Immature natural killer cell (primary cell): ENCODE data around the gene PYGL. TPM values are rescaled to one million over a fixed set of nuclear protein-coding genes. Genes with fewer than 3 reads are reported as not detected.
A peak's percentile ranks its signal among the peaks of the same experiment; 100 is the strongest.
"Not testable (repeated sequence)": the region's sequence is repeated elsewhere in the genome, so short reads cannot be mapped to it uniquely, and the experiment has no call there.

Experiments
- DNase-seq, 3 donors: peaks; one replicate each; pipeline ENCODE4 v3.0.0; 2022; ENCODE audit warnings: mixed read lengths in 1 of 3
- H3K27ac Mint-ChIP-seq, 6 donors: one replicate each; pipeline ENCODE4 v1.8.0; 2020; ENCODE audit warnings: mixed read lengths in 6 of 6, mild to moderate bottlenecking in 5 of 6, inconsistent platforms in 4 of 6, moderate library complexity in 3 of 6
- H3K27me3 Mint-ChIP-seq, 3 donors: one replicate each; pipeline ENCODE4 v1.8.0; 2020 to 2021; ENCODE audit warnings: low read depth in 3 of 3, mild to moderate bottlenecking in 3 of 3, mixed read lengths in 3 of 3, moderate library complexity in 3 of 3, inconsistent platforms in 1 of 3
- H3K36me3 Mint-ChIP-seq, 3 donors: one replicate each; pipeline ENCODE4 v1.8.0; 2020; ENCODE audit warnings: mixed read lengths in 3 of 3, inconsistent platforms in 2 of 3, mild to moderate bottlenecking in 2 of 3
- H3K4me1 Mint-ChIP-seq, 2 donors: one replicate each; pipeline ENCODE4 v1.8.0; 2020; ENCODE audit warnings: inconsistent platforms in 2 of 2, mild to moderate bottlenecking in 2 of 2, mixed read lengths in 2 of 2, moderate library complexity in 1 of 2
- H3K4me3 Mint-ChIP-seq, 5 donors: one replicate each; pipeline ENCODE4 v1.8.0; 2020; ENCODE audit warnings: mild to moderate bottlenecking in 5 of 5, mixed read lengths in 5 of 5, inconsistent platforms in 3 of 5, moderate library complexity in 3 of 5
- H3K9me3 Mint-ChIP-seq, 6 donors: one replicate each; pipeline ENCODE4 v1.8.0; 2020; ENCODE audit warnings: mild to moderate bottlenecking in 6 of 6, mixed read lengths in 6 of 6, inconsistent platforms in 4 of 6, moderate library complexity in 3 of 6
- polyA plus RNA-seq, 3 donors: library from polyadenylated mRNA; unstranded; fragments of 300-500 nt; fragmentation: Illumina TruSeq; gene quantifications; one replicate each; pipeline ENCODE4 v1.2.3, GENCODE V29; 2021

Gene PYGL
- polyA plus RNA-seq, 3 donors from 2014 or later, result 0.50 to 2.1 TPM; not detected in 1

DNA sequence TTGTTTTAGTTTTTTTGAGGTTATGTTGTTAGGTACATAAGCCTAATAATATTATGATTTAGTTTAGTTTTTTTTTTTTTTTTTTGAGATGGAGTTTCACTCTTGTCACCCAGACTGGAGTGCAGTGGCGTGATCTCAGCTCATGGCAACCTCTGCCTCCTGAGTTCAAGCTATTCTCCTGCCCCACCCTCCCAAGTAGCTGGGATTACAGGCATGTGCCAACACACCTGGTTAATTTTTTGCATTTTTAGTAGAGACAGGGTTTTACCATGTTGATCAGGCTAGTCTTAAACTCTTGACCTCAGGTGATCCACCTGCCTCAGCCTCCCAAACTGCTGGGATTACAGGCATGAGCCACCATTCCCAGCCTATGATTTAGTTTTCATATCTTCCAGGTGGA is 47.3 kb downstream of the PYGL start:
- not testable (repeated sequence) for H3K36me3 Mint-ChIP-seq, H3K4me1 Mint-ChIP-seq, DNase-seq, H3K9me3 Mint-ChIP-seq, H3K4me3 Mint-ChIP-seq, H3K27ac Mint-ChIP-seq, H3K27me3 Mint-ChIP-seq

DNA sequence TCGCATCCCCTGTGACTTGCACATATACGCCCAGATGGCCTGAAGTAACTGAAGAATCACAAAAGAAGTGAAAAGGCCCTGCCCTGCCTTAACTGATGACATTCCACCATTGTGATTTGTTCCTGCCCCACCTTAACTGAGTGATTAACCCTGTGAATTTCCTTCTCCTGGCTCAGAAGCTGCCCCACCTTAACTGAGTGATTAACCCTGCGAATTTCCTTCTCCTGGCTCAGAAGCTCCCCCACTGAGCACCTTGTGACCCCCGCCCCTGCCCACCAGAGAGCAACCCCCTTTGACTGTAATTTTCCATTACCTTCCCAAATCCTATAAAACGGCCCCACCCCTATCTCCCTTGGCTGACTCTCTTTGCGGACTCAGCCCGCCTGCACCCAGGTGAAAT is 47.9 kb downstream of the PYGL start:
- not testable (repeated sequence) for H3K4me3 Mint-ChIP-seq, H3K27ac Mint-ChIP-seq, H3K27me3 Mint-ChIP-seq, DNase-seq, H3K9me3 Mint-ChIP-seq, H3K36me3 Mint-ChIP-seq, H3K4me1 Mint-ChIP-seq

DNA sequence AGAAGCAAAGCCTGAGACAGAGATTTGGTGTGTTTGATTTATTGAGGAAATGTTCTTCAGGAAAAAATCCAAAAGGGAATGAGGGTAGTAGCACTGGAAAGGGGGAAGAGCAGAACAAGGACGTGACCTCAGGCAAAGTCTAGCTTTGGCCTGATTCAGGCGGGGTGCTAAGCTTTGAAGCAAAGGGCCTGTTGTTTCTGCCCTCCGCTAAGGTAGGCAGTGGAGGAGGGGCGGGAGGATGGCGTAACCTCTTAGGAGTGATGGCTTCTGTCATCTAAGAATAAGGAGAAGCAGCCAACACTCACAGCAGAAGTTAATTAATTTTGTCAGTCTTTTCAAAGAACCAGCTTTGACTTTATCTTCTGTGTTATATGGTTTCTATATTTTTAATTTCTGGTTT is 52.0 kb downstream of the PYGL start:
- Mint-ChIP-seq H3K4me1 (no peaks in the 10 kb centered on the region), H3K27me3 (peaks cover 6 to 8% (median 7%) of the 10 kb centered on the region in 3 donors), H3K36me3 (no peaks in the 10 kb centered on the region), H3K4me3 (no peak overlapping the region), H3K27ac (no peak overlapping the region), H3K9me3 (no peaks in the 10 kb centered on the region)
- DNase-seq, result no peak

DNA sequence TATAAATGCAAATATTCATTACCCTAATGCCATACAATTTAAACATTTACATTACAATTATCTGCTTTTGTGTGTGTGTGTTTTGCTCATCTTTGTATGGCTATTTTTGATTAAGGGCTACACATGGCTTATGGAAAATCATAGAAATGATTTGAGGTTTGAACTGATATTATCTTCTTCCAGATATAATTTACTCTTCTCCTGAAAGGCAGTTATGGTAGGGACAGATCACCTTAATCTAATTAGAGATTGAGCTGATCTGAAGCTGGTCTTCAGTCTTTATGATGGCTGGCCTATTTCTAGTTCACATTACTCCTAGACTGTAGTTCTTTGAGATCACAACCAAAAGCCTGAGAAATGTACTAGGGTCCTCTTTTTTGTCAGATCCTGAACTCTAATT is 56.8 kb downstream of the PYGL start:
- no peak for DNase-seq
- Mint-ChIP-seq H3K27me3 (peaks cover 0 to 11% (median 7%) of the 10 kb centered on the region in 3 donors), H3K9me3 (no peaks in the 10 kb centered on the region), H3K4me3 (no peak overlapping the region), H3K36me3 (no peaks in the 10 kb centered on the region), H3K4me1 (no peaks in the 10 kb centered on the region), H3K27ac (no peak overlapping the region)

DNA sequence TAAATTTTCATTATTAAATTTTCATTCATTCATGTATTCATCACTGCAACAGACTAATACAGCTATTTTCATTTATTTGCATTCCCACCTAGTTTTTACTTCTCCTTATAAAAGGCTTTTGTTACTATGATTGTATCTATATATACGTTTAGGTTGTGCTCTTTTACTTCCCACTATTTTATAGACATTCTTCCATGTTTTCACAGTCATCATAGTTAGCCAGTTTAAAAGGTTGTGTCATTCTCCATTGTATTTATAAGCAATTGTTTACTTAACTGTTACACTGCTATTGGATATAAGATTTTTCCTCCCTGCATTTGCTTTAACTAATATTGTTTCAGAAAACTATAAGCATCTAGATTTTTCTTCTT is 60.5 kb downstream of the PYGL start:
- H3K36me3 Mint-ChIP-seq, result no peaks in the 10 kb centered on the region
- no peaks in the 10 kb centered on the region for H3K4me1 Mint-ChIP-seq
- H3K9me3 Mint-ChIP-seq, result no peaks in the 10 kb centered on the region
- DNase-seq, result no peak
- no peak overlapping the region for H3K4me3 Mint-ChIP-seq
- H3K27me3 Mint-ChIP-seq, result peaks cover 2 to 11% (median 7%) of the 10 kb centered on the region in 3 donors
- H3K27ac Mint-ChIP-seq, result no peak overlapping the region

DNA sequence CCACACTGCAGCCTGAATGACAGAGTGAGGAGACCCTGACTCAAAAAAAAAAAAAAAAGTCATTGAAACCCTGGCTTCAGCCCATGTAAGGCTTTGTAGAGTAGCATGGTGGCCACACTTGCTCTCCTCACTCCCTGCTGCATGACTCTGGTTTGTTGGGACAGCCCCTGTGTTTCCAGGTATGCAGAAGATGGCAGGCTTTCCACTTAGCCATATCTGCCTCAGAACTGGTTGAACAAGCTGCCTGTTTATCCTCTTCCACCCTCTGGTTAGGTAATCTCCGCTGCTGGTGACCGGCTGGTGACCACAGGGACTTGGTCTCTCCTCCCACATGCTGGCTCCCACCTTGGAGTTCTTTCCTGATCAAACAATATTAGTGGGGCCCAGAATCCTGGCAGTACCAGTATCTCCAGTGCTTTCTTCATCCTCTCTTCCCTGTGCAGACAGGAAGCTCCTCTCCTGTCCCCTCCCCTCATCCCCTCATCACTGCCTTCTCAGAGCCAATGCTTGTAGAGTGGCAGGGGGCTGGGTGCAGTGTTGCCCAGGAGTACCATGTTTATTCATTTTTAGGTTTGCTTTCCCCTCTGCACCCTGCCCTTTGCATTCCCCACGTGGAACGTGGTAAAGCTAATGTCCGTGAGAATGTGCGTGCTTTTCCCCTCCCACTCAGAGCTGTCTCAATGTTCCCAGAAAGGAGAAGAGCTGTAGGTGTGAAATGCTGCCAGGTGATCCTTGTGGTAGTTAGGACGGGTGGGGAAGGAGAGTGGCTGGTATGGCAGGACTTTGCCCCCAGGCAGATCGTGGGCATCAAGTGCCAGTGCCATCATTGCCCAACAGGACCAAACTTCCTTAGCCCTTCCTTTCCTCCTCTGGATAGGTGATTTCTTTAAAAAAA is 61.1 kb downstream of the PYGL start:
- no peak overlapping the region for H3K27ac Mint-ChIP-seq
- H3K4me1 Mint-ChIP-seq, result no peaks in the 10 kb centered on the region
- no peaks in the 10 kb centered on the region for H3K9me3 Mint-ChIP-seq
- no peaks in the 10 kb centered on the region for H3K36me3 Mint-ChIP-seq
- H3K27me3 Mint-ChIP-seq, result peaks cover 2 to 7% (median 3%) of the 10 kb centered on the region in 3 donors
- no peak overlapping the region for H3K4me3 Mint-ChIP-seq
- DNase-seq, result no peak

DNA sequence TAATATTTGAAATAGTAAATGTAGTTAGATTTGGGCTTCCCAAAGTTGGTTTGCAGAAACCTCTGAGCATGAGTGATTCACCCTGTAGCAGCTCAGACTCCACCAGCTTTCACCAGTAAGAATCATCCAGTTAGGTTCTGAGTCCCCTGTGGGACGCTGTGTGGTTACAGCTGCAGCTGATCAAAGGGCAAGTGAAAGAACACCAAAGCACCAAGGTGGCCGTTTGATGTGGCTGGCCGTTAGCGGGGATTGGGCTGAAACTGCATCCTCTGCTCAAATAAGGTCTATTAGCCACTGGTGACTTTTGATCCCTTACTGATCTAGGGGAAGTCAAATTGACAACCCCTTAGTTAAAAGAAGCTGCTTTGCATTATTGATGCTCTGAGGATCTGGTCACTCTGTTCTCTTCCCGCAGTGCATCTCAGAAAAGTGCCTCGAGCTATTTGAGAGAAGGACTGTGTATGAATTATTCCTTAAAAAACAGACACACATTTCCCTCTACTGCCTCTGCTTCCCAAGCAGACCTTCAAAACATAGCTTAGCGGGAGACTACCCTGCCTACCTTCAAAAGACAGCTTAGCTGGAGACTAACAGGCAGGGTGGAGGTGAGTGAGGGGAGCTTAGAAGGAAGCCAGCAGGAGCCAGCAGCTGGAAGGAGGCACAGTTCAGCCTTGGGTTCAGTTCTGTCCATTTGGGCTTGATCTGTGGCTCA is 68.8 kb downstream of the PYGL start:
- Mint-ChIP-seq H3K9me3 (peaks cover 0 to 4% (median 0%) of the 10 kb centered on the region in 6 donors), H3K4me1 (peaks cover 6 to 16% of the 10 kb centered on the region in 2 donors), H3K27me3 (peaks cover 5 to 29% (median 19%) of the 10 kb centered on the region in 3 donors), H3K36me3 (no peaks in the 10 kb centered on the region), H3K27ac (no peak overlapping the region), H3K4me3 (no peak overlapping the region)
- peak; percentile 53 to 59 (median 53) for DNase-seq

DNA sequence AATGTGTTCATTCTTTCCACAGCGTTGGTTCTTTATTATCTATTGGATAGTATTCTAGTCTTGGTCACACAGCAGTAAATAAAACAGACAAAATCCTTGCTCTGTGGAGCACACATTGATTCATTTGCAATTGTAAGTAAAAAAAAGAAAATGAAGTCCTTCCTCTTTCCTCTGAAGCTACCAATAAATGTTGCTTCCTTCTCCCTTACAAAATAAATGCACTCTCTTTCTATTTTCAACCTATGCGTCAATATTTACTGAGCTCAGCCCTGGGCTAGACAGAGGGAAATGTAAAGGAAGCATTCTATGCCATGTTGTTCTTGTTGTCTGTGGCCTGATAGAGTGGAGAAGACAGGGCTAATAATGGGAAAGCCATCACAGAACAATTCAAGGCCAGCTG is 69.5 kb downstream of the PYGL start:
- H3K9me3 Mint-ChIP-seq, result peaks cover 0 to 4% (median 0%) of the 10 kb centered on the region in 6 donors

DNA sequence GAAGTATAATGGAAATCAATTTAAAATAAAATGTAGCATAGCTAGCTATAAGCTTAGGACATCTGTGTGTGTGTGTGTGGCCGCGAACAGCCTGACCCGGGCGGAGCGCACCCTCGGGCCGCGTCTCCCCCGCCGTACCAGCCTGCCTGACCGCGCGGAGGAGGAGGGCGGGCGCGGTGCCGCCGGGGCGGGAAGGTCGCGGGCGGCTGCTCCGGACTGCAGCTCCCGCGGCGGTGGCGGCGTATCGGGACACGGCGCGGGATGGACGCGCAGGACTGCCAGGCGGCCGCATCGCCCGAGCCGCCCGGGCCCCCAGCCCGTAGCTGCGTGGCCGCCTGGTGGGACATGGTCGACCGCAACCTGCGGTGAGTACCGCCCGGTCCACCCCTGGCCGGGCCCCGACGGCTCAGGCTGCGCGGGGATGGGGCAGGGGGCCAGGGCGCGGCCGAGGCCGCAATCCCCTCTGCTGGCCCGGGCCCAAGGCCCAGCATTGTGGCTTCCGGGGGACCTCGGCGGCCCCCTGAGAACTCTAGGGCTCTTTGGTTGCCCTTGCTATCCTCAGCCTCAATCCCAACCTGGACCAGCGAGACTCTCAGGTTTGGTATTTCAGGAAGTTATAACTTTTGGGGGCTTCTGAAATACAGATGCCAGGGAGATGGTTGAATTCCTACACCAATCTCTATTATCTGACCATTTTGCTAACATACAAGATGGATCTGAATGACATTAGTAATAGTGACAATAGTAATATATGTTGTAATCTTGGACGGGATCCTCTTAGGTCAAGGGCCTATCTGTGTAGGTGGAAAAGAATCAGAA is 72.2 kb downstream of the PYGL start, which contains the start of gene ABHD12B:
Gene ABHD12B, plus strand, starts transcription at position 140 of the 819 bp plus-strand sequence. Its CDS starts 122 bp downstream, at position 262.
- no peak within 1 kb of the TSS for H3K27ac Mint-ChIP-seq
- DNase-seq, result no peak
- peaks cover 6 to 33% (median 20%) of the 10 kb centered on the region in 3 donors for H3K27me3 Mint-ChIP-seq
- no peaks in the 10 kb centered on the region for H3K36me3 Mint-ChIP-seq
- peaks cover 6 to 16% of the 10 kb centered on the region in 2 donors for H3K4me1 Mint-ChIP-seq
- H3K9me3 Mint-ChIP-seq, result peaks cover 0 to 5% (median 0%) of the 10 kb centered on the region in 6 donors
- H3K4me3 Mint-ChIP-seq, result peak within 1 kb of the TSS in 2 of 5 donors; percentile 19 to 30

More for the DNA sequence above, 69.5 kb downstream of the PYGL start:
- H3K4me1 Mint-ChIP-seq, result peaks cover 6 to 16% of the 10 kb centered on the region in 2 donors
- no peaks in the 10 kb centered on the region for H3K36me3 Mint-ChIP-seq
- no peak overlapping the region for H3K4me3 Mint-ChIP-seq
- peaks cover 7 to 35% (median 19%) of the 10 kb centered on the region in 3 donors for H3K27me3 Mint-ChIP-seq
- H3K27ac Mint-ChIP-seq, result no peak overlapping the region
- DNase-seq, result no peak

DNA sequence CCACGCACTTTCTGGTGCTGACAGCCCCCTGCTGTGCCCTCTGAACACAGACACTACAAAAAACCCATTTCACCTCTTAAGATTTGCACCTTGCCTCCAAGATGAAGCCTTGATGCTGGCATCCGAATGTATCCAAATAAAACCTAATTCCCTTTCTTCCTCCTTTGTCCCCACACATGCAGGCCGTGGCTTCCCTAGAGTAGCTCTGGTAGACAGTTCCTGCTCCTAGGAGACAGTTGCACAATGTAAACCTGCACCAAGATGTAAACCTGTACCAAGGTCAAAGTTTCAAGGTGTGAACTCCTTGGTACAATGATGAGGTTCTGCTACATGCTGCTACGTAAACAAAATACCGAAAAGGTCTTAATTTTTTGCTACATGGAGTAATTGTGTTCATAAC is 73.1 kb downstream of the PYGL start:
- Mint-ChIP-seq H3K9me3 (peaks cover 0 to 5% (median 0%) of the 10 kb centered on the region in 6 donors), H3K4me1 (peaks cover 6 to 16% of the 10 kb centered on the region in 2 donors), H3K27me3 (peaks cover 6 to 37% (median 18%) of the 10 kb centered on the region in 3 donors), H3K36me3 (no peaks in the 10 kb centered on the region), H3K4me3 (peak overlapping the region in 2 of 5 donors; percentile 19 to 30), H3K27ac (no peak overlapping the region)
- no peak for DNase-seq

DNA sequence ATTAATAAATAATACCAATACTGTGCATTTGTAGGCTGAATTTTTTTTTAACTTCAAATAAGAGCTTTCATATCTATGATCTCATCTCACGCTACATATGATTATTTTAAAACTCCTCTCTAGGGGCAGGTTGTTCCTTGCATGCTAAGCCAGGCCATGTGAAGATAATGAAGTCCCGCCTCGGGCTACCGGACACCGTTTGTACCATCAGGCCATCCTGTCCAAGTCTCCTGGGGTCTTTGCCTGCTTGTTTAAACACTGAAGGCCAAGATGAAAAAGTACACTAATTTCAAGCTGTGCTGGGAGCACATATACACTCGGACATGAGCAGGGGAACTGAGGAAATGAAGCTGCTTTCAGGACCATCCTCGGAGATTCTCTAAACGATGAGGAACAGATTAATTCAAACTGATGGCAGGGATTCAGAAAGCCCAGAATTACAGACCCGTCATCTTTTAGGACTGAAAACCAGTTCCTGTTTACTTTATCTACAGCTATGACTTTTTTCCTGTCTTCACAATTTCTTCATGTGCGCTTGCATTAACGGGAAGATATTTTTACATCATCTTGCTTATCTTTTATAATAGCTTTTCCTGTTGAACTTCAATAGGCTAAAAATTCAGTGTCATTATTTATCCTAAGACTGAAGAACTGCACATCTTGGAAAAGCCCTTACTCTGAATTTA is 78.7 kb downstream of the PYGL start:
- H3K36me3 Mint-ChIP-seq, result no peaks in the 10 kb centered on the region

DNA sequence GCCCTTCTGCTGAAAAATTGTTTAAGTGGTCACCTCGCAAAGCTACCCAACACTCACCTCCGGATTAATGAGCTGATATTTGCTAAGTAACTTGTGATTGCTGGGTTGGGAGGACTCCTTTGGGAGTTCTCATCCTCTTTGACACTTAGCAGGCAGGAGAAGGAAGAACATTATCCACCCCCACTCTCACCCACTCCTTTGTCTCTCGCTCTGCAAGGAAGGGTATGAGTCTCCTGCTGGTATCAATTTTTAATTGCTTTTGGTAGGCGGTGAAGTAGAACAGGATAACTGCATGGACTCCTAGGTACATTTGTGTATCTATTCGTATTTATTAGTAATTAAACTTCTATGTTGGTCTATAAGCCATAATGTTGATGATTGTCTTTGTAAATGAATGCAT is 79.3 kb downstream of the PYGL start:
- no peak overlapping the region for H3K4me3 Mint-ChIP-seq
- DNase-seq, result no peak
- no peaks in the 10 kb centered on the region for H3K36me3 Mint-ChIP-seq
- peaks cover 6 to 8% of the 10 kb centered on the region in 2 donors for H3K4me1 Mint-ChIP-seq
- no peak overlapping the region for H3K27ac Mint-ChIP-seq
- peaks cover 2 to 9% (median 9%) of the 10 kb centered on the region in 3 donors for H3K27me3 Mint-ChIP-seq
- H3K9me3 Mint-ChIP-seq, result peaks cover 0 to 1% (median 0%) of the 10 kb centered on the region in 6 donors

More for the DNA sequence above, 78.7 kb downstream of the PYGL start:
- Mint-ChIP-seq H3K4me1 (peaks cover 0 to 2% of the 10 kb centered on the region in 2 donors), H3K27ac (no peak overlapping the region), H3K27me3 (peaks cover 3 to 14% (median 7%) of the 10 kb centered on the region in 3 donors), H3K9me3 (peaks cover 0 to 1% (median 0%) of the 10 kb centered on the region in 6 donors), H3K4me3 (no peak overlapping the region)
- DNase-seq, result no peak

DNA sequence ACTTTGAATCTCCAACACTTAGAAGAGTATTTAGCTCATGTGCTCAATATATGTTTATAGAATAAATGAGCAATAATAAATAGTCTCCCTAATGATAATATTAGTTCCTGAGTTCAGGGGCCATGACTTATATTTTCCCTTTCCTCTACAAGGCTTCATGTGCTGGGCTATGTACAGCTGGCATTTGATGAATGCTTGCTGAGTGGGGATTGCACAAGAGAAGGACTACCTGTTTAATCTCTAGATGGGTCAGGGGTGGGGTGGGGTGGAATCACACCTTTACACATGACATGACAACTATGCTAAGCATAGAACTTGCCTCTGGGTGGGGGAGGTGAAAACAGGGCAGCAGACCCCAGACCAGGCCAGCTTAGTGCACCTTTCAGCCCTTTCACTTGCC is 80.0 kb downstream of the PYGL start:
- H3K27ac Mint-ChIP-seq, result no peak overlapping the region
- peaks cover 2 to 9% (median 8%) of the 10 kb centered on the region in 3 donors for H3K27me3 Mint-ChIP-seq
- H3K4me1 Mint-ChIP-seq, result peaks cover 8 to 13% of the 10 kb centered on the region in 2 donors
- DNase-seq, result no peak
- no peak overlapping the region for H3K4me3 Mint-ChIP-seq
- H3K36me3 Mint-ChIP-seq, result no peaks in the 10 kb centered on the region
- H3K9me3 Mint-ChIP-seq, result peaks cover 0 to 1% (median 0%) of the 10 kb centered on the region in 6 donors
